ENCODE results near the gene EFHD1.

The EFHD1 gene

DNA sequence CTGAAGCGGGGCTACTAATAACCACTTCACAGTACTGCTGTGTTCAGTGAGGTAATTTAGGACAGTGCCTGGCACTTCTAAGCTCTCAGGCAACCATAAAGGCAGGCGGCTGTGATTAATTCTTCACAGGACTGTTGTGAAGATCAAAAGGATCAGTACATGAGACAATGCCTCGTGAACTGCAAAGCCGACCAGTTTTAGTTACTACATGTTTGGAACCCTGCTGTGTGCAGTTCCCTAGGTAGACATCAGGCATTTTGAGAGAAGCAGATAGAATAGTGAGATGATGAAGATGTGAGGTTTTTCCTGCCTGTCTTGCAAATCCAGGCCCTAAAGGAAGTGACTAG is 19.1 kb downstream of the EFHD1 start:
- Histone ChIP-seq H3K27me3 (ENCODE audit: insufficient read depth, poor library complexity, severe bottlenecking) (no peaks in the 10 kb centered on the region), H3K4me3 (replicated peaks; ENCODE audit: insufficient read depth, low read length) (no peak overlapping the region), H3K27ac (replicated peaks) (no peak overlapping the region)
- TF ChIP-seq SPI1 (IDR thresholded peaks at IDR 0.05; ENCODE audit: borderline replicate concordance, low read depth): no peak
- TF ChIP-seq POLR2AphosphoS5 (IDR thresholded peaks at IDR 0.05; ENCODE audit: low read depth): no peak
- TF ChIP-seq, protein P1, sequence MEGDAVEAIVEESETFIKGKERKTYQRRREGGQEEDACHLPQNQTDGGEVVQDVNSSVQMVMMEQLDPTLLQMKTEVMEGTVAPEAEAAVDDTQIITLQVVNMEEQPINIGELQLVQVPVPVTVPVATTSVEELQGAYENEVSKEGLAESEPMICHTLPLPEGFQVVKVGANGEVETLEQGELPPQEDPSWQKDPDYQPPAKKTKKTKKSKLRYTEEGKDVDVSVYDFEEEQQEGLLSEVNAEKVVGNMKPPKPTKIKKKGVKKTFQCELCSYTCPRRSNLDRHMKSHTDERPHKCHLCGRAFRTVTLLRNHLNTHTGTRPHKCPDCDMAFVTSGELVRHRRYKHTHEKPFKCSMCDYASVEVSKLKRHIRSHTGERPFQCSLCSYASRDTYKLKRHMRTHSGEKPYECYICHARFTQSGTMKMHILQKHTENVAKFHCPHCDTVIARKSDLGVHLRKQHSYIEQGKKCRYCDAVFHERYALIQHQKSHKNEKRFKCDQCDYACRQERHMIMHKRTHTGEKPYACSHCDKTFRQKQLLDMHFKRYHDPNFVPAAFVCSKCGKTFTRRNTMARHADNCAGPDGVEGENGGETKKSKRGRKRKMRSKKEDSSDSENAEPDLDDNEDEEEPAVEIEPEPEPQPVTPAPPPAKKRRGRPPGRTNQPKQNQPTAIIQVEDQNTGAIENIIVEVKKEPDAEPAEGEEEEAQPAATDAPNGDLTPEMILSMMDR (IDR thresholded peaks at IDR 0.05; ENCODE audit: insufficient read depth, low read length): no peak
- TF ChIP-seq GABPA (IDR thresholded peaks at IDR 0.05; ENCODE audit: low read depth): no peak
- TF ChIP-seq, protein P2, sequence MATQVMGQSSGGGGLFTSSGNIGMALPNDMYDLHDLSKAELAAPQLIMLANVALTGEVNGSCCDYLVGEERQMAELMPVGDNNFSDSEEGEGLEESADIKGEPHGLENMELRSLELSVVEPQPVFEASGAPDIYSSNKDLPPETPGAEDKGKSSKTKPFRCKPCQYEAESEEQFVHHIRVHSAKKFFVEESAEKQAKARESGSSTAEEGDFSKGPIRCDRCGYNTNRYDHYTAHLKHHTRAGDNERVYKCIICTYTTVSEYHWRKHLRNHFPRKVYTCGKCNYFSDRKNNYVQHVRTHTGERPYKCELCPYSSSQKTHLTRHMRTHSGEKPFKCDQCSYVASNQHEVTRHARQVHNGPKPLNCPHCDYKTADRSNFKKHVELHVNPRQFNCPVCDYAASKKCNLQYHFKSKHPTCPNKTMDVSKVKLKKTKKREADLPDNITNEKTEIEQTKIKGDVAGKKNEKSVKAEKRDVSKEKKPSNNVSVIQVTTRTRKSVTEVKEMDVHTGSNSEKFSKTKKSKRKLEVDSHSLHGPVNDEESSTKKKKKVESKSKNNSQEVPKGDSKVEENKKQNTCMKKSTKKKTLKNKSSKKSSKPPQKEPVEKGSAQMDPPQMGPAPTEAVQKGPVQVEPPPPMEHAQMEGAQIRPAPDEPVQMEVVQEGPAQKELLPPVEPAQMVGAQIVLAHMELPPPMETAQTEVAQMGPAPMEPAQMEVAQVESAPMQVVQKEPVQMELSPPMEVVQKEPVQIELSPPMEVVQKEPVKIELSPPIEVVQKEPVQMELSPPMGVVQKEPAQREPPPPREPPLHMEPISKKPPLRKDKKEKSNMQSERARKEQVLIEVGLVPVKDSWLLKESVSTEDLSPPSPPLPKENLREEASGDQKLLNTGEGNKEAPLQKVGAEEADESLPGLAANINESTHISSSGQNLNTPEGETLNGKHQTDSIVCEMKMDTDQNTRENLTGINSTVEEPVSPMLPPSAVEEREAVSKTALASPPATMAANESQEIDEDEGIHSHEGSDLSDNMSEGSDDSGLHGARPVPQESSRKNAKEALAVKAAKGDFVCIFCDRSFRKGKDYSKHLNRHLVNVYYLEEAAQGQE (IDR thresholded peaks at IDR 0.05; ENCODE audit: insufficient replicate concordance, low read depth): no peak
- DNase-seq (ENCODE audit: low read depth in 1 of 2, low spot score in 1 of 2): no peak

DNA sequence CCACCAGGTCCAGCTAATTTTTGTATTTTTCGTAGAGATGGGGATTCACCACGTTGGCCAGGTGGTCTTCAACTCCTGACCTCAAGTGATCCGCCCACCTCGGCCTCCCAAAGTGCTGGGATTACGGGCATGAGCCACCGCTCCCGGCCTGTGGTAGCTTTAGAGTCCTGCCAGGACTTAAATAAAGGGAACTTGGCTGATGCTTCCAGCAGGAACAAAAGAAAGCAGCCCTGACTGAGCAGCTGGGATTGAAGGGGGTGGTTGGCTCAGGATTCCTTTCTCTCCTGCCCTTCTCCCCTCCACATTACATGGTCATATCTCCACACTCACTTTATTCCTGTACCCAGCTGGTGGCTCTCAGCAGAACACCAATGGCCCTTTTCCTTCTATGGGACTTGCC is 20.0 kb downstream of the EFHD1 start:
- H3K27me3 ChIP-seq (ENCODE audit: insufficient read depth, poor library complexity, severe bottlenecking): no peaks in the 10 kb centered on the region
- no peak overlapping the region for H3K27ac ChIP-seq (replicated peaks)
- DNase-seq (ENCODE audit: low read depth in 1 of 2, low spot score in 1 of 2): no peak
- H3K4me3 ChIP-seq (replicated peaks; ENCODE audit: insufficient read depth, low read length): no peak overlapping the region
- no peak for TF ChIP-seq POLR2AphosphoS5 (IDR thresholded peaks at IDR 0.05; ENCODE audit: low read depth)
- TF ChIP-seq, protein P1 (IDR thresholded peaks at IDR 0.05; ENCODE audit: insufficient read depth, low read length): no peak
- no peak for TF ChIP-seq GABPA (IDR thresholded peaks at IDR 0.05; ENCODE audit: low read depth)
- TF ChIP-seq, protein P2 (IDR thresholded peaks at IDR 0.05; ENCODE audit: insufficient replicate concordance, low read depth): no peak
- TF ChIP-seq SPI1 (IDR thresholded peaks at IDR 0.05; ENCODE audit: borderline replicate concordance, low read depth): no peak

DNA sequence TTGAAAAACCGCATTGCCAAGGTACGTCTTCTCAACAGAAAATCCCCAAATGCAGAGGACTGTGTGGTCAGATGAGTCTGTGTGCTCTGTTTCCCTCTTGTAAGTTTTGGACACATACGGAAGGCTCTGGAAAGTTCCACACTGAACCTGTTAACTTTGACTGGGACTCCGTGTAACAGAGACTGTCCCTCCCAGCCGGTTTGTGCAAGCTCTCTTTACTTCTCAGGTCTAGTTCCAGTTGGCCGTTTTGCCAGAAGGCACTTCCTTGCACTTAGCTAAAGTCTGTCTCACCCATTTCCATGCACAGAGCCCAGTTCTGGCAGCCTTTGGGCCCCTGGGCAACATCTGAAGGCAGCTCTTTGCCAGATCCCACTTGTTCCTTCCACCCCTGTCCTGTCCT is 22.0 kb downstream of the EFHD1 start:
- DNase-seq (ENCODE audit: low read depth in 1 of 2, low spot score in 1 of 2): no peak
- Histone ChIP-seq H3K27ac (replicated peaks) (no peak overlapping the region), H3K27me3 (ENCODE audit: insufficient read depth, poor library complexity, severe bottlenecking) (no peaks in the 10 kb centered on the region), H3K4me3 (replicated peaks; ENCODE audit: insufficient read depth, low read length) (no peak overlapping the region)
- TF ChIP-seq POLR2AphosphoS5 (IDR thresholded peaks at IDR 0.05; ENCODE audit: low read depth) (no peak), SPI1 (IDR thresholded peaks at IDR 0.05; ENCODE audit: borderline replicate concordance, low read depth) (no peak), GABPA (IDR thresholded peaks at IDR 0.05; ENCODE audit: low read depth) (no peak)
- TF ChIP-seq, protein P1 (IDR thresholded peaks at IDR 0.05; ENCODE audit: insufficient read depth, low read length): no peak
- TF ChIP-seq, protein P2 (IDR thresholded peaks at IDR 0.05; ENCODE audit: insufficient replicate concordance, low read depth): no peak
